Adrenal gland (tissue), 12 donors: ENCODE measurements around the gene PDIA3. TPM values are rescaled to one million over a fixed set of nuclear protein-coding genes. Genes with fewer than 3 reads are reported as not detected.

Experiments
- DNase-seq, 7 donors: peaks; one replicate each; pipeline ENCODE4 v3.0.0-alpha.2; 2019 to 2020
- H3K27ac ChIP-seq, 5 donors: fragments of 200-600 bp; sonication (generic) in 4 of 5; 1 replicate in 3 of 5; 2 replicates in 2 of 5; pipeline versions ENCODE4 v1.5.1 to v1.8.0; 2016 to 2020; ENCODE audit warnings: mild to moderate bottlenecking in 1 of 5
- H3K27me3 ChIP-seq: fragments of 200-600 bp; 2 replicates; pipeline ENCODE4 v1.8.0; 2021
- H3K36me3 ChIP-seq, 2 donors: fragments of 200-600 bp; replicated peaks in 1 of 2; 1 replicate in 1 of 2; 2 replicates in 1 of 2; pipeline versions ENCODE4 v1.5.1 to v1.8.0; 2018 to 2022
- H3K4me1 ChIP-seq, 2 donors: fragments of 200-600 bp; replicated peaks in 1 of 2; 1 replicate in 1 of 2; 2 replicates in 1 of 2; pipeline versions ENCODE4 v1.5.1 to v1.8.0; 2018 to 2021
- H3K4me3 ChIP-seq, 4 donors: fragments of 200-600 bp; sonication (generic) in 3 of 4; one replicate each; pipeline ENCODE4 v1.5.1; 2016 to 2018
- H3K9me3 ChIP-seq, 3 donors: fragments of 200-600 bp; sonication (generic) in 1 of 3; replicated peaks in 1 of 3; 1 replicate in 2 of 3; 2 replicates in 1 of 3; pipeline versions ENCODE4 v1.5.1 to v1.8.0; 2016 to 2021
- POLR2A ChIP-seq, 2 donors: fragments of 450-650 bp; IDR thresholded peaks; one replicate each; pipeline ENCODE4 v1.6.1; 2017; ENCODE audit warnings: antibody characterized with exemption in 2 of 2, mild to moderate bottlenecking in 2 of 2, moderate library complexity in 1 of 2
- WGBS, 4 donors: extraction: QIAGEN DNeasy Blood & Tissue Kit in 2 of 4; methylation state at CpG; one replicate each; pipeline versions ENCODE4 v1.1.5 to v1.1.7; 2013 to 2017; 5-methylcytosine and 5-hydroxymethylcytosine counted together
- intact Hi-C, 2 donors: fragments of 100-400 bp; cut with DNase I; formaldehyde crosslinking; loops; one replicate each; pipeline versions ENCODE4 v1.14.1 to v1.15.0; 2022 to 2023
- polyA plus RNA-seq, 3 donors: library from polyadenylated mRNA; stranded (reverse); fragments of 200-250 nt in 2 of 3; fragments of 350-450 nt in 1 of 3; fragmentation: Illumina TruSeq in 1 of 3; extraction: RNeasy Lipid Tissue Mini Kit (QIAGEN cat#74804) in 1 of 3; gene quantifications; one replicate each; pipeline ENCODE4 v1.2.3, GENCODE V29; 2013 to 2014
- total RNA-seq, 9 donors: library from RNA; depleted of rRNA in 4 of 9; stranded (reverse); fragments of >200 nt in 4 of 9; fragments of 120-200 nt in 1 of 9; fragmentation: NEBNext Ultra II Directional in 1 of 9; extraction: Animal tissue kit (Norgen Biotek cat#: 25700) in 1 of 9; gene quantifications; one replicate each; pipeline versions ENCODE4 v1.1.0 to v1.2.4, GENCODE V29; 2013 to 2023
- TF ChIP-seq, protein P1 (sequence below), 6 experiments: fragments of 450-650 bp in 4 of 6; fragments of 200-600 bp in 2 of 6; sonication (generic) in 1 of 6; IDR thresholded peaks; 1 replicate in 5 of 6; 2 replicates in 1 of 6; pipeline versions ENCODE4 v1.5.1 to v1.8.0; 2016 to 2021; ENCODE audit warnings: antibody characterized with exemption in 6 of 6, mild to moderate bottlenecking in 2 of 6, moderate library complexity in 1 of 6
- donor health status: healthy with polysubstance abuse.
- donor health status: Bipolar disorder and iron deficiency.
- donor health status: DM: yes; HTN: yes; CAD: no.
- donor health status: DM: no; HTN: no; CAD: no.
- donor health status: DM: no; HTN: no; CAD: no.
- donor health status: DM: yes; HTN: yes; CAD: no.

PDIA3 gene
- total and polyA plus RNA-seq, 12 donors: 92.7 to 727 (median 201) TPM

DNA sequence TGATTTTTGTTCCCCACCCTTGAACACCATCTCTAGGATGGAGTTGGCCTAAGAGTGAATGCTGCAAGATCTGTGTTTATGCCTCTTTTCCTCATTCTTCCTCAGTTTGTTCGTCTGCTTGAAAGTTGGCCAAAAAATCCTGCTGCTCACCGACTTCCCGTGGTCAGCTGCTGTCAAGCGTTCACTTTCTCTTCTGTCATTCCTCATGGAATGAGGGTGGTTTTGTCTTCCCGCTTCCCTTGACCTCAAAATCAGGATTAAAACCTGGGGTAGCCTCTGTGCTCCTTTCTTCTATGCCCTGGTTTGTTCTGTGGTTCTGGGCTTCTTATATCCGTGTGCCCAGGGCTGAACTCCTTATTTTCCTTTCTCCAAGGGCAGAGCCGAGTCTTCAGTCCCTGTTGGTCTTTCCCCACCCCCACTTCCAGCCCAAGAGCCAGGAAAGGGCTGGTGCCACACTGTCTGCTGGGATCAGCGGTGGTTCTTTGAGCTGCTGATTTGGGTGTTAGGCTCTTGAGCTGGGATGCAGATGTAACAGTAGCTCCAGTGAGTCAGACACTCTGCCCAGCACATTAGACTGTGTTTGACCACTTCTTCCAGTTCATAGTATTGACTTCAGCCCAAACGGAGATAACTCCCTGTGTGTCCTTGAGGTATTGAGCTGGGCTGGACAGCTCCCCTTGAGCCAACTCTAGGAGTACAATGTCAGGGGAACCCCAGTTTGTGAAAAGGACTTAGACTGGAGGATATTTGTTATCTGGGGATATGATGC, 48.2 kb downstream of the PDIA3 start:
- Histone ChIP-seq H3K36me3 (peaks cover 0 to 54% of the 10 kb centered on the region in 2 donors), H3K9me3 (no peaks in the 10 kb centered on the region), H3K4me3 (peak overlapping the region in 1 of 4 donors; percentile 70), H3K27ac (peak overlapping the region in 3 of 5 donors; percentile 89 to 98 (median 96)), H3K4me1 (peaks cover 20 to 50% of the 10 kb centered on the region in 2 donors), H3K27me3 (no peaks in the 10 kb centered on the region)
- intact Hi-C loops: no loop called here
- peak in 1 of 2 donors; percentile 58 for TF ChIP-seq POLR2A (IDR thresholded peaks at IDR 0.05)
- TF ChIP-seq, protein P1, sequence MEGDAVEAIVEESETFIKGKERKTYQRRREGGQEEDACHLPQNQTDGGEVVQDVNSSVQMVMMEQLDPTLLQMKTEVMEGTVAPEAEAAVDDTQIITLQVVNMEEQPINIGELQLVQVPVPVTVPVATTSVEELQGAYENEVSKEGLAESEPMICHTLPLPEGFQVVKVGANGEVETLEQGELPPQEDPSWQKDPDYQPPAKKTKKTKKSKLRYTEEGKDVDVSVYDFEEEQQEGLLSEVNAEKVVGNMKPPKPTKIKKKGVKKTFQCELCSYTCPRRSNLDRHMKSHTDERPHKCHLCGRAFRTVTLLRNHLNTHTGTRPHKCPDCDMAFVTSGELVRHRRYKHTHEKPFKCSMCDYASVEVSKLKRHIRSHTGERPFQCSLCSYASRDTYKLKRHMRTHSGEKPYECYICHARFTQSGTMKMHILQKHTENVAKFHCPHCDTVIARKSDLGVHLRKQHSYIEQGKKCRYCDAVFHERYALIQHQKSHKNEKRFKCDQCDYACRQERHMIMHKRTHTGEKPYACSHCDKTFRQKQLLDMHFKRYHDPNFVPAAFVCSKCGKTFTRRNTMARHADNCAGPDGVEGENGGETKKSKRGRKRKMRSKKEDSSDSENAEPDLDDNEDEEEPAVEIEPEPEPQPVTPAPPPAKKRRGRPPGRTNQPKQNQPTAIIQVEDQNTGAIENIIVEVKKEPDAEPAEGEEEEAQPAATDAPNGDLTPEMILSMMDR (IDR thresholded peaks at IDR 0.05): no peak
- WGBS, 4 donors: 57 to 65% (median 63%) methylated on average over 9 of the region's 9 CpGs
- DNase-seq: peak in 6 of 7 donors; percentile 46 to 70 (median 58)

DNA sequence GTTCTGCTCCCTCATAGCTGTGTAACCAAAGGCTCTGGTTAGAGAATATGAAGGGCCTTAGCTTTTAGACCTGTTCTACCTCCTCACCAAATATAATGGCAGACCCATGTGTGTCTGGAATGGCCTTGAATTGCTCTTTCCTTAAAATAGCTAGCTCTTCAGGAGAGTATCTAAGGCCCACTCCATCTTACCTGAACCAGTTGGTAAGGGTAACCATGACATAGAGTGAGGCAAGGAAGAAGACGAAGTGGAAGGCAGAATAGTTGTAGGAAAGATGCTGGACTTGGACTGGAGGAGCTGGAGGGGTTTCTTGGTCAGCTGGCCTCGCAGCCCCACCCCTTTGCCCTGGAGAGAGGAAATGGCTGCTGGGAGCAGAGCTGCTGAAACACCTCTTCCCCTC, 49.0 kb downstream of the PDIA3 start:
- no peak overlapping the region for H3K4me3 ChIP-seq
- H3K27ac ChIP-seq: peak overlapping the region in 3 of 5 donors; percentile 4 to 98 (median 75)
- DNase-seq: no peak
- no peaks in the 10 kb centered on the region for H3K9me3 ChIP-seq
- 78 to 100% (median 88%) methylated on average over 2 of the region's 2 CpGs for WGBS, 4 donors
- H3K36me3 ChIP-seq: peaks cover 0 to 55% of the 10 kb centered on the region in 2 donors
- intact Hi-C loops: no loop called here
- H3K4me1 ChIP-seq: peaks cover 24 to 53% of the 10 kb centered on the region in 2 donors
- H3K27me3 ChIP-seq: no peaks in the 10 kb centered on the region
- TF ChIP-seq POLR2A (IDR thresholded peaks at IDR 0.05): no peak
- TF ChIP-seq, protein P1 (IDR thresholded peaks at IDR 0.05): no peak

- Histone ChIP-seq H3K9me3 (no peaks in the 10 kb centered on the region), H3K27me3 (no peaks in the 10 kb centered on the region), H3K36me3 (peaks cover 0 to 55% of the 10 kb centered on the region in 2 donors), H3K4me1 (peaks cover 24 to 54% of the 10 kb centered on the region in 2 donors), H3K27ac (peak overlapping the region in 1 of 5 donors; percentile 0), H3K4me3 (no peak overlapping the region)
- no peak for DNase-seq
- intact Hi-C loops: no loop called here
- no peak for TF ChIP-seq POLR2A (IDR thresholded peaks at IDR 0.05)
- TF ChIP-seq, protein P1 (IDR thresholded peaks at IDR 0.05): no peak
These were observed 49.8 kb downstream of the PDIA3 start for GRCh38 chr15:43795997-43796396.

GRCh38 chr15:43796566-43796965, 50.3 kb downstream of the PDIA3 start:
- TF ChIP-seq, protein P1 (IDR thresholded peaks at IDR 0.05): no peak
- no peak for TF ChIP-seq POLR2A (IDR thresholded peaks at IDR 0.05)
- WGBS, 4 donors: 86 to 100% (median 90%) methylated on average over 3 of the region's 3 CpGs
- H3K9me3 ChIP-seq: no peaks in the 10 kb centered on the region

More at GRCh38 chr15:43796566-43796965, 50.3 kb downstream of the PDIA3 start:
- no peaks in the 10 kb centered on the region for H3K27me3 ChIP-seq
- H3K4me3 ChIP-seq: no peak overlapping the region
- DNase-seq: no peak
- peaks cover 29 to 59% of the 10 kb centered on the region in 2 donors for H3K4me1 ChIP-seq
- H3K36me3 ChIP-seq: peaks cover 0 to 57% of the 10 kb centered on the region in 2 donors
- peak overlapping the region in 1 of 5 donors; percentile 0 for H3K27ac ChIP-seq
- intact Hi-C loops: no loop called here
